Measurements from ENCODE around the gene MTRR. TPM values are rescaled to one million over a fixed set of nuclear protein-coding genes. Genes with fewer than 3 reads are reported as not detected.

MTRR gene
- total RNA-seq, 1 experiment from 2014 or later: 57.8 TPM

DNA sequence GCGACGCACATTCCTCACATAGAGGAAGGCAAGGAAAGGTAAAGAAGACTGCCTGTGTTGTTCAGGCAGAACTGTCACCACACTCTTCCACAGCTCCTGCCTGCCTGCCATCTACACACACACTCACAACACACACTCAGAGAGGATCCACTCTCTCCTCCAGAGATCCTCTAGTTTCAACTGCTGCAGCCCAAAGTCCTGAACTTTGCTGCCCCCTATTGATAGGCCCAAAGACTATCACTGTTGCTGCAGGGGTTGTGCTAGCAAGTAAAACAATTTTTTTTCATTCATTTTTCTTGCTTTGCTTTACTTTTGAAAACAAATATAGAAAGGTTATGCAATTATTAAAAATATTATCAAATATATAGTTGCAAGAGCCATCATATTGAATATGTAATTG lies 12.1 kb upstream of the MTRR start:
- POLR2A ChIA-PET: no interaction called here
- CTCF ChIA-PET: no interaction called here
- peak; percentile 86 for ATAC-seq
- no peaks in the 10 kb centered on the region for H3K9me3 ChIP-seq (ENCODE audit: control insufficient read depth, insufficient read depth, low read depth, low read length)
- no peaks in the 10 kb centered on the region; the same call in 1 of the 2 replicates for H3K4me1 ChIP-seq (ENCODE audit: control insufficient read depth, insufficient read depth, low read length)
- TF ChIP-seq CTCF (IDR thresholded peaks at IDR 0.05) (peak; percentile 76), REST (IDR thresholded peaks at IDR 0.05; ENCODE audit: insufficient read depth in 1 of 2, low read depth in 2 of 2, low read length in 1 of 2) (no peak), TCF7L2 (IDR thresholded peaks at IDR 0.05; ENCODE audit: low read depth, low read length) (no peak)
- DNase-seq (ENCODE audit: low read depth, low spot score): peak; percentile 12
- in situ Hi-C loops (cut with HindIII; ENCODE audit: low pct_unique_long_range_greater_than_20kb, low sequenced_read_pairs) (no loop called here), intact Hi-C loops (cut with micrococcal nuclease; ENCODE audit: unreplicated experiment) (no loop called here)
- no peaks in the 10 kb centered on the region for H3K27me3 ChIP-seq (ENCODE audit: control insufficient read depth, insufficient read depth, low read length)
- no peak overlapping the region for H3K4me3 ChIP-seq (ENCODE audit: low read depth in 2 of 2, low read length in 2 of 2)
- H3K27ac ChIP-seq (ENCODE audit: low read length): no peak overlapping the region
- peaks cover 22% of the 10 kb centered on the region for H3K36me3 ChIP-seq (ENCODE audit: control insufficient read depth, insufficient read depth, low read length)
- BruUV-seq (replicated peaks): no TSS peak

- peaks cover 26% of the 10 kb centered on the region for H3K36me3 ChIP-seq (ENCODE audit: control insufficient read depth, insufficient read depth, low read length)
- in situ Hi-C loops (cut with HindIII; ENCODE audit: low pct_unique_long_range_greater_than_20kb, low sequenced_read_pairs): no loop called here
- DNase-seq (ENCODE audit: low read depth, low spot score) (no peak), ATAC-seq (peak; percentile 46)
- H3K27ac ChIP-seq (ENCODE audit: low read length): no peak overlapping the region
- no peaks in the 10 kb centered on the region; the same call in 1 of the 2 replicates for H3K4me1 ChIP-seq (ENCODE audit: control insufficient read depth, insufficient read depth, low read length)
- H3K4me3 ChIP-seq (ENCODE audit: low read depth in 2 of 2, low read length in 2 of 2): no peak overlapping the region
- TF ChIP-seq POLR2AphosphoS5 (IDR thresholded peaks at IDR 0.05; ENCODE audit: low read depth, low read length): no peak
- CTCF ChIA-PET: no interaction called here
- no peaks in the 10 kb centered on the region for H3K27me3 ChIP-seq (ENCODE audit: control insufficient read depth, insufficient read depth, low read length)
- H3K9me3 ChIP-seq (ENCODE audit: control insufficient read depth, insufficient read depth, low read depth, low read length): no peaks in the 10 kb centered on the region
- no TSS peak for BruUV-seq (replicated peaks)
- intact Hi-C loops (cut with micrococcal nuclease; ENCODE audit: unreplicated experiment): no loop called here
- POLR2A ChIA-PET: no interaction called here
Observed at GRCh38 chr5:7857361-7857760, 11.6 kb upstream of the MTRR start.

DNA sequence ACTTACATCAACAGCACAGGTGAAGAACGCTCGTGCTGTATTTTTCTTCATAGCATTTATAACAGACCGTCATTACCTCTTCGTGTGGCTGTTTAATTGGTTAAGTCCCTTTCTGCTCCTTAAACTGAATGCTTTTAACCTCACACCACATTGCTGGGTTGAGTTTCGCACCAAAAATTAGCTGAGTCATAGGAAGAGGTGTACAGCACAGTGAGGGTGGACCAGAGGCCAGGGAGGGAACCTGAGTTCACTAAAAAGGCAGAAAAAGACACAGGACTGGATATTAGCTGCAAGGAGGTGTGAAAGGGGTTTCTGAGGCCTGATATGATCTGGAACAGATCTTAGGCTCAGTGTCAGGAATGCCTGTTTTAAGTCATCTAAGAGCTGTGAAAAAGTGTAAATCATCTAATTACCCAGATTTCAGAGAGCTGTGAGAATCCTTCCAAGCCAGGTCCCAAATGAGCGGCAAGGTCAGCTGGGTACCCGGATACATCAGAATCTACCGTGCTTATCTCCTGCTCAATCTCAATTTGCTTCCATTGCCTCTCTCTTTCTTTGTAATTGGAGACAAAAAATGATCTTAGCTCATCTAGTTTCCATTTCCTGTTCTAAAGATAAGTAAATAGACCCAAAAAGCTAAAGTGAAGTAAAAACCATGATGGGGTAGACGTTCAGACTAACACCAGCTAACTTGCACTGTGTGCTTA lies 10.9 kb upstream of the MTRR start:
- intact Hi-C loops (cut with micrococcal nuclease; ENCODE audit: unreplicated experiment) (no loop called here), in situ Hi-C loops (cut with HindIII; ENCODE audit: low pct_unique_long_range_greater_than_20kb, low sequenced_read_pairs) (no loop called here)
- CTCF ChIA-PET: interaction anchor here (0.6 kb wide), 1 partner anchor 779 kb away, joined by 3 read pairs; no protein-coding TSS in a partner anchor
- no peaks in the 10 kb centered on the region; the same call in 1 of the 2 replicates for H3K4me1 ChIP-seq (ENCODE audit: control insufficient read depth, insufficient read depth, low read length)
- H3K9me3 ChIP-seq (ENCODE audit: control insufficient read depth, insufficient read depth, low read depth, low read length): no peaks in the 10 kb centered on the region
- no peak for DNase-seq (ENCODE audit: low read depth, low spot score)
- H3K27me3 ChIP-seq (ENCODE audit: control insufficient read depth, insufficient read depth, low read length): no peaks in the 10 kb centered on the region
- no peak overlapping the region for H3K27ac ChIP-seq (ENCODE audit: low read length)
- ATAC-seq: no peak
- H3K4me3 ChIP-seq (ENCODE audit: low read depth in 2 of 2, low read length in 2 of 2): no peak overlapping the region
- BruUV-seq (replicated peaks): no TSS peak
- POLR2A ChIA-PET: no interaction called here
- H3K36me3 ChIP-seq (ENCODE audit: control insufficient read depth, insufficient read depth, low read length): peaks cover 32% of the 10 kb centered on the region
- no peak for TF ChIP-seq SIN3A (IDR thresholded peaks at IDR 0.05; ENCODE audit: borderline replicate concordance, insufficient read depth, low read depth, low read length)
- no peak for TF ChIP-seq TCF7L2 (IDR thresholded peaks at IDR 0.05; ENCODE audit: low read depth, low read length)
- TF ChIP-seq POLR2AphosphoS5 (IDR thresholded peaks at IDR 0.05; ENCODE audit: low read depth, low read length): no peak
- no peak for TF ChIP-seq CTCF (IDR thresholded peaks at IDR 0.05)
- TF ChIP-seq REST (IDR thresholded peaks at IDR 0.05; ENCODE audit: insufficient read depth in 1 of 2, low read depth in 2 of 2, low read length in 1 of 2): no peak
